GM12878 (cell line): ENCODE measurements around the gene SF3B5. TPM values are rescaled to one million over a fixed set of nuclear protein-coding genes. Genes with fewer than 3 reads are reported as not detected.

Experiments used
- ATAC-seq: fragments of 200-7000 bp; cut with Tn5 transposase; 3 replicates; pipeline ENCODE4 v1.9.1; 2020; ENCODE audit warnings: mild to moderate bottlenecking, moderate library complexity
- BruUV-seq: library from RNA; stranded (reverse); fragments of 400-500 nt; replicated peaks from 2 replicates; lab custom pipeline; 2021; lab: Mats Ljungman, UMichigan
- CTCF ChIA-PET: fragments of 300-600 bp; sonication (Branson Sonifier 250); formaldehyde crosslinking; extraction: SDS; loops from one replicate; lab custom pipeline; 2021; ENCODE audit warnings: inconsistent platforms; lab: Yijun Ruan, JAX
- POLR2A ChIA-PET: fragments of 350-600 bp; formaldehyde crosslinking; extraction: SDS; loops from one replicate; lab custom pipeline; 2021; ENCODE audit warnings: inconsistent platforms; lab: Charles Lee
- RAD21 ChIA-PET: fragments of 300-600 bp; sonication (Branson Sonifier 250); formaldehyde crosslinking; loops from one replicate; lab custom pipeline; 2023; ENCODE audit warnings: antibody characterized with exemption; ENCODE audit not compliant: unreplicated experiment; lab: Charles Lee
- SMC1A ChIA-PET: fragments of 300-600 bp; sonication (Branson Sonifier 250); formaldehyde crosslinking; loops from one replicate; lab custom pipeline; 2023; ENCODE audit not compliant: unreplicated experiment, uncharacterized antibody; lab: Charles Lee
- DNase-seq: peaks from one replicate; pipeline ENCODE4 v3.0.0-alpha.2; 2011; ENCODE audit warnings: low read depth, low spot score
- FAIRE-seq: peaks from 3 replicates; lab custom pipeline; 2011; peaks lifted over from hg19 to GRCh38; lab: Jason Lieb, UNC
- H2AFZ ChIP-seq: 2 replicates; pipeline ENCODE4 v1.6.0; 2011; ENCODE audit warnings: low read depth, low read length, control low read depth; ENCODE audit not compliant: control insufficient read depth
- H3K27ac ChIP-seq: 2 replicates; pipeline ENCODE4 v1.5.1; 2011; ENCODE audit warnings: control low read depth; ENCODE audit not compliant: control insufficient read depth, insufficient read depth
- H3K27me3 ChIP-seq, 2 experiments: replicated peaks in 1 of 2; 2 replicates each; pipeline versions ENCODE4 v1.6.0 to v1.6.1; 2011; ENCODE audit warnings: low read length in 1 of 2; ENCODE audit not compliant: control insufficient read depth in 2 of 2, insufficient read depth in 2 of 2
- H3K36me3 ChIP-seq, 2 experiments: 2 replicates each; pipeline ENCODE4 v1.5.1; 2011; ENCODE audit warnings: low read length in 1 of 2; ENCODE audit not compliant: control insufficient read depth in 2 of 2, insufficient read depth in 2 of 2
- H3K4me1 ChIP-seq: 2 replicates; pipeline ENCODE4 v1.6.1; 2011; ENCODE audit warnings: mild to moderate bottlenecking, low read length, moderate library complexity, mixed read lengths; ENCODE audit not compliant: control insufficient read depth, insufficient read depth
- H3K4me2 ChIP-seq: 2 replicates; pipeline ENCODE4 v1.6.0; 2011; ENCODE audit warnings: control low read depth; ENCODE audit not compliant: control insufficient read depth, insufficient read depth
- H3K4me3 ChIP-seq: fragments of 200-600 bp; sonication (generic); 2 replicates; pipeline ENCODE4 v1.5.1; 2016
- H3K79me2 ChIP-seq: 2 replicates; pipeline ENCODE4 v1.6.0; 2011; ENCODE audit warnings: low read length; ENCODE audit not compliant: control insufficient read depth, insufficient read depth
- H3K9ac ChIP-seq: 2 replicates; pipeline ENCODE4 v1.8.0; 2011; ENCODE audit warnings: low read length, control low read depth, mixed read lengths; ENCODE audit not compliant: control insufficient read depth, insufficient read depth
- H3K9me3 ChIP-seq: replicated peaks from 3 replicates; pipeline ENCODE4 v1.5.1; 2011; ENCODE audit warnings: mild to moderate bottlenecking, low read length; ENCODE audit not compliant: control insufficient read depth, insufficient read depth
- H4K20me1 ChIP-seq: 2 replicates; pipeline ENCODE4 v1.6.0; 2011; ENCODE audit not compliant: control insufficient read depth, insufficient read depth
- ATF7 ChIP-seq: fragments of 450-650 bp; IDR thresholded peaks from 2 replicates; pipeline ENCODE4 v1.6.1; 2016; ENCODE audit warnings: low read depth, mild to moderate bottlenecking
- EED ChIP-seq: sonication (generic); IDR thresholded peaks from 2 replicates; pipeline ENCODE4 v1.6.1; 2016; ENCODE audit warnings: antibody characterized with exemption, low read depth
- EP300 ChIP-seq, 2 experiments: fragments of 150-350 bp in 1 of 2; IDR thresholded peaks; 2 replicates each; pipeline ENCODE4 v1.6.1; 2011 to 2012; ENCODE audit warnings: low read depth in 2 of 2, low read length in 2 of 2, borderline replicate concordance in 1 of 2, improper control_type of control experiment in 1 of 2, inconsistent platforms in 1 of 2; ENCODE audit not compliant: control insufficient read depth in 1 of 2
- IRF4 ChIP-seq: IDR thresholded peaks from 2 replicates; pipeline ENCODE4 v1.6.1; 2011; ENCODE audit warnings: low read depth, low read length
- NFXL1 ChIP-seq: fragments of 450-650 bp; IDR thresholded peaks from 2 replicates; pipeline ENCODE4 v1.6.1; 2017; ENCODE audit warnings: antibody characterized with exemption, mild to moderate bottlenecking, borderline replicate concordance
- PAX8 ChIP-seq: fragments of 450-650 bp; IDR thresholded peaks from 2 replicates; pipeline ENCODE4 v1.6.1; 2017; ENCODE audit warnings: mild to moderate bottlenecking, moderate library complexity
- PBX3 ChIP-seq: IDR thresholded peaks from 2 replicates; pipeline ENCODE4 v1.6.1; 2011; ENCODE audit warnings: mild to moderate bottlenecking, low read depth, low read length, moderate library complexity; ENCODE audit not compliant: insufficient replicate concordance
- POLR2A ChIP-seq: IDR thresholded peaks from 2 replicates; pipeline ENCODE4 v1.6.1; 2011; ENCODE audit warnings: low read depth, mild to moderate bottlenecking, low read length
- SREBF1 ChIP-seq: IDR thresholded peaks from 2 replicates; pipeline ENCODE4 v1.6.1; 2012; ENCODE audit warnings: mild to moderate bottlenecking, low read length
- SRF ChIP-seq, 2 experiments: IDR thresholded peaks; 2 replicates each; pipeline ENCODE4 v1.6.1; 2011; ENCODE audit warnings: low read depth in 2 of 2, low read length in 2 of 2, mild to moderate bottlenecking in 1 of 2, moderate library complexity in 1 of 2
- SUZ12 ChIP-seq: fragments of 200-600 bp; sonication (generic); IDR thresholded peaks from one replicate; pipeline ENCODE4 v1.6.1; 2018; ENCODE audit warnings: antibody characterized with exemption, mild to moderate bottlenecking; ENCODE audit not compliant: unreplicated experiment
- ZBTB40 ChIP-seq: fragments of 450-650 bp; IDR thresholded peaks from 2 replicates; pipeline ENCODE4 v1.6.1; 2016; ENCODE audit warnings: mild to moderate bottlenecking, moderate library complexity, borderline replicate concordance
- ZNF622 ChIP-seq: fragments of 450-650 bp; IDR thresholded peaks from 2 replicates; pipeline ENCODE4 v1.6.1; 2017; ENCODE audit warnings: mild to moderate bottlenecking, inconsistent platforms
- ZNF687 ChIP-seq: fragments of 450-650 bp; IDR thresholded peaks from 2 replicates; pipeline ENCODE4 v1.6.1; 2017; ENCODE audit warnings: mild to moderate bottlenecking, moderate library complexity
- WGBS: methylation state at CpG from one replicate; pipeline ENCODE4 v1.1.6; 2016; ENCODE audit warnings: low lambda C conversion rate; ENCODE audit not compliant: insufficient replicate concordance, insufficient coverage; ENCODE audit errors: missing lambda C conversion rate; 5-methylcytosine and 5-hydroxymethylcytosine counted together
- in situ Hi-C: fragments of 300-500 bp; cut with MboI; formaldehyde crosslinking; loops from 9 replicates; pipeline ENCODE4 v1.14.3; 2018; ENCODE audit warnings: mixed read lengths
- intact Hi-C: fragments of 100-400 bp; cut with micrococcal nuclease; formaldehyde crosslinking; loops from one replicate; pipeline ENCODE4 v1.14.2; 2022; ENCODE audit not compliant: unreplicated experiment
- polyA plus RNA-seq, 11 experiments: library from polyadenylated mRNA; depleted of rRNA in 4 of 11; unstranded in 6 of 11; stranded (reverse) in 5 of 11; fragments of >200 nt; fragmentation: Nextera tagmentation in 4 of 11; fragmentation: Illumina TruSeq in 1 of 11; extraction: Ambion mirVana in 4 of 11; extraction: Trizol in 1 of 11; gene quantifications; 1 replicate in 1 of 11; 2 replicates in 10 of 11; pipeline versions ENCODE4 v1.2.1 to v1.2.3, GENCODE V29; 2011 to 2016; ENCODE audit warnings: inconsistent platforms in 2 of 11, missing spikeins in 2 of 11, low read depth in 1 of 11
- total RNA-seq, 4 experiments: library from RNA; depleted of rRNA in 3 of 4; stranded (reverse); fragments of >200 nt in 3 of 4; fragmentation: Illumina TruSeq in 1 of 4; extraction: Trizol in 1 of 4; gene quantifications; 2 replicates each; pipeline versions ENCODE4 v1.2.1 to v1.2.3, GENCODE V29; 2013 to 2021

The SF3B5 gene
- total and polyA plus RNA-seq, 10 of the 15 experiments (the other 5 are each of a cell fraction or from before 2014, with no cell fraction given), result 220 to 864 (median 341) TPM

GRCh38 chr6:144075875-144076274 lies 19.5 kb downstream of the SF3B5 start:
- Histone ChIP-seq H3K4me1 (peaks cover 15% of the 10 kb centered on the region), H3K4me2 (peak overlapping the region; percentile 21; the same call in 1 of the 2 replicates), H3K9me3 (no peaks in the 10 kb centered on the region), H3K79me2 (no peaks in the 10 kb centered on the region), H3K27me3 (no peaks in the 10 kb centered on the region), H3K9ac (peak overlapping the region; percentile 15; the same call in 1 of the 2 replicates), H2AFZ (peak overlapping the region; percentile 78), H3K27ac (peak overlapping the region; percentile 68), H3K4me3 (no peak overlapping the region), H3K36me3 (no peaks in the 10 kb centered on the region), H4K20me1 (no peaks in the 10 kb centered on the region)
- peak; percentile 38 for ATAC-seq
- POLR2A ChIA-PET, result interaction anchor here (1.1 to 2.6 kb wide), 3 partner anchors 11 to 19 kb away, joined by 3 to 47 read pairs (median 21); no protein-coding TSS in a partner anchor
- no TSS peak for BruUV-seq
- SMC1A ChIA-PET, result interaction anchor here (0.6 to 2.7 kb wide), 13 partner anchors 10 to 1227 kb away, joined by 3 to 40 read pairs (median 5); no protein-coding TSS in a partner anchor
- in situ Hi-C loops (no loop called here), intact Hi-C loops (no loop called here)
- no peak for DNase-seq
- 100% methylated on average over 1 of the region's 1 CpG for WGBS
- RAD21 ChIA-PET, result interaction anchor here (1.0 to 3.4 kb wide), 5 partner anchors 9 to 79 kb away, joined by 3 to 36 read pairs (median 5); partner anchors contain the start of gene STX11
- CTCF ChIA-PET, result interaction anchor here (1.2 to 2.2 kb wide), 6 partner anchors 9 to 501 kb away, joined by 4 to 13 read pairs (median 7); no protein-coding TSS in a partner anchor
- no peak for FAIRE-seq
- TF ChIP-seq EED (no peak), POLR2A (no peak), EP300 (IDR thresholded peaks at IDR 0.05; ENCODE audit: borderline replicate concordance in 1 of 2, control insufficient read depth in 1 of 2, low read depth in 2 of 2, low read length in 2 of 2) (no peak), IRF4 (no peak), PAX8 (no peak), SUZ12 (no peak), NFXL1 (no peak), ZNF622 (no peak), ZNF687 (no peak), ZBTB40 (no peak), ATF7 (no peak), SRF (IDR thresholded peaks at IDR 0.05; ENCODE audit: low read depth in 2 of 2, low read length in 2 of 2) (no peak), SREBF1 (no peak), PBX3 (no peak)
